Breast epithelium (tissue), 4 donors: Measurements from ENCODE around the gene CEP20. TPM values are rescaled to one million over a fixed set of nuclear protein-coding genes. Genes with fewer than 3 reads are reported as not detected.

ENCODE experiments used
- DNase-seq, 2 donors: peaks; one replicate each; pipeline ENCODE4 v3.0.0-alpha.2; 2019; ENCODE audit warnings: low spot score in 2 of 2
- H3K27ac ChIP-seq, 2 donors: fragments of 200-600 bp; sonication (generic) in 1 of 2; one replicate each; pipeline ENCODE4 v1.5.1; 2016 to 2019; ENCODE audit warnings: mild to moderate bottlenecking in 1 of 2
- H3K27me3 ChIP-seq, 2 donors: fragments of 200-600 bp; sonication (generic) in 1 of 2; one replicate each; pipeline versions ENCODE4 v1.5.1 to v1.6.0; 2017 to 2019; ENCODE audit warnings: control low read depth in 1 of 2, mild to moderate bottlenecking in 1 of 2
- H3K36me3 ChIP-seq: fragments of 200-600 bp; one replicate; pipeline ENCODE4 v1.5.1; 2019
- H3K4me1 ChIP-seq, 2 donors: fragments of 200-600 bp; sonication (generic); one replicate each; pipeline ENCODE4 v1.5.1; 2016 to 2019; ENCODE audit warnings: control low read depth in 1 of 2
- H3K4me3 ChIP-seq, 3 donors: fragments of 200-600 bp; sonication (generic); 1 replicate in 2 of 3; 2 replicates in 1 of 3; pipeline ENCODE4 v1.5.1; 2016 to 2019; ENCODE audit warnings: mild to moderate bottlenecking in 3 of 3, moderate library complexity in 2 of 3
- H3K9me3 ChIP-seq, 2 donors: fragments of 200-600 bp; sonication (generic) in 1 of 2; one replicate each; pipeline ENCODE4 v1.5.1; 2016 to 2019; ENCODE audit warnings: control low read depth in 1 of 2
- CTCF ChIP-seq, 3 donors: fragments of 450-650 bp; IDR thresholded peaks; one replicate each; pipeline ENCODE4 v1.5.1; 2016 to 2017; ENCODE audit warnings: antibody characterized with exemption in 3 of 3, mild to moderate bottlenecking in 3 of 3, moderate library complexity in 3 of 3
- POLR2A ChIP-seq: fragments of 450-650 bp; IDR thresholded peaks from one replicate; pipeline ENCODE4 v1.6.1; 2016; ENCODE audit warnings: antibody characterized with exemption, mild to moderate bottlenecking, moderate library complexity
- POLR2AphosphoS5 ChIP-seq, 3 donors: sonication (generic); formaldehyde crosslinking; IDR thresholded peaks; one replicate each; pipeline ENCODE4 v1.6.1; 2017; ENCODE audit warnings: antibody characterized with exemption in 3 of 3
- intact Hi-C: fragments of 100-400 bp; cut with DNase I; formaldehyde crosslinking; loops from one replicate; pipeline ENCODE4 v1.15.1; 2023; ENCODE audit warnings: low total_unique reads
- total RNA-seq, 3 donors: library from RNA; depleted of rRNA; stranded (reverse); fragments of >200 nt; gene quantifications; one replicate each; pipeline ENCODE4 v1.1.0, GENCODE V29; 2016

Gene CEP20
- total RNA-seq, 3 donors from 2014 or later, result 31.8 to 43.9 (median 40.8) TPM

DNA sequence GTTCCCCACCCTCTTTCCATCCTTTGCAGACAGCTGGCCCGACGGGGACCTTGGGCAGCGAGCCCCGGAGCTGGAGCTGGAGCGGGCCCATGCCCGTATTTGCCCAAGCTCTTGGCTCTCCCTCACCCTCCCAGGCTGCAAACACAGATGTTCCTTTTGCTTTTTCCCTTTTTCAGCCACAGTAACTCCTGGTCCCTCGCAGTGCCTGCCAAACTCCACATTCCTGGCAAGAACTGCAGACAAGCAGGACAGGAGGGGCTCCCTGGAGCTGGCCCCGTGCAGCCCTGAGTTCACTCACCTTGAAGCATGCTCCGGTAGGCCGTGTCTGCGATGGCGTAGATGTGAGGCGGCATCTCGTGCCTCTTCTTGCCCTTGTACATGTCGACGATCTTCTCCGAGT is 65.4 kb downstream of the CEP20 start:
- no peaks in the 10 kb centered on the region for H3K9me3 ChIP-seq
- H3K4me1 ChIP-seq, result no peaks in the 10 kb centered on the region
- H3K27me3 ChIP-seq, result no peaks in the 10 kb centered on the region
- DNase-seq, result peak; percentile 58 to 90
- H3K4me3 ChIP-seq, result peak overlapping the region in 1 of 3 donors; percentile 27
- H3K27ac ChIP-seq, result peak overlapping the region; percentile 69 to 80
- intact Hi-C loops, result no loop called here
- TF ChIP-seq POLR2A (no peak), CTCF (IDR thresholded peaks at IDR 0.05) (no peak), POLR2AphosphoS5 (IDR thresholded peaks at IDR 0.05) (peak in 2 of 3 donors; percentile 9 to 13)
- H3K36me3 ChIP-seq, result no peaks in the 10 kb centered on the region

DNA sequence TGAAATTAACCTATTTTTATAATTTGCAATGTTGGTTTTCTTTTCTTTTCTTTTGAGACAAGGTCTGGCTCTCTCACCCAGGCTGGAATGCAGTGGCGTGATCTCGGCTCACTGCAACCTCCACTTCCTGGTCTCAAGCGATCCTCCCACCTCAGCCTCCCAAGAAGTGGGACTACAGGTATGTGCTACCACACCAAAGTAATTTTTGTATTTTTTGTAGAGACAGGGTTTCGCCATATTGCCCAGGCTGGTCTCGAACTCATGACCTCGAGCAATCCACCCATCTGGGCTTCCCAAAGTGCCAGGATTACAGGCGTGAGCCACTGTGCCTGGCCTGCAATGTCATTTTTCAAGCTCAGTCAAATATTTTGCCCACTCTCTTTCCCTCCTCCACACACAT is 67.6 kb downstream of the CEP20 start:
- no peaks in the 10 kb centered on the region for H3K4me1 ChIP-seq

GRCh38 chr16:15819046-15819445 is 69.4 kb downstream of the CEP20 start:
- H3K9me3 ChIP-seq, result peaks cover 0 to 14% of the 10 kb centered on the region in 2 donors
- no peak overlapping the region for H3K27ac ChIP-seq
- H3K4me1 ChIP-seq, result no peaks in the 10 kb centered on the region
- no peak for TF ChIP-seq POLR2AphosphoS5 (IDR thresholded peaks at IDR 0.05)
- no peak for TF ChIP-seq CTCF (IDR thresholded peaks at IDR 0.05)
- no peak for TF ChIP-seq POLR2A
- no peaks in the 10 kb centered on the region for H3K27me3 ChIP-seq
- DNase-seq, result no peak
- H3K36me3 ChIP-seq, result no peaks in the 10 kb centered on the region
- intact Hi-C loops, result no loop called here
- no peak overlapping the region for H3K4me3 ChIP-seq

More for the DNA sequence above, 67.6 kb downstream of the CEP20 start:
- H3K36me3 ChIP-seq, result no peaks in the 10 kb centered on the region
- no peak overlapping the region for H3K27ac ChIP-seq
- peaks cover 0 to 9% of the 10 kb centered on the region in 2 donors for H3K9me3 ChIP-seq
- TF ChIP-seq CTCF (IDR thresholded peaks at IDR 0.05) (no peak), POLR2AphosphoS5 (IDR thresholded peaks at IDR 0.05) (no peak), POLR2A (no peak)
- H3K27me3 ChIP-seq, result no peaks in the 10 kb centered on the region
- no peak for DNase-seq
- intact Hi-C loops, result no loop called here
- H3K4me3 ChIP-seq, result no peak overlapping the region

- Histone ChIP-seq H3K9me3 (peaks cover 0 to 14% of the 10 kb centered on the region in 2 donors), H3K4me1 (no peaks in the 10 kb centered on the region), H3K27me3 (no peaks in the 10 kb centered on the region), H3K4me3 (no peak overlapping the region), H3K27ac (no peak overlapping the region), H3K36me3 (no peaks in the 10 kb centered on the region)
- intact Hi-C loops, result no loop called here
- no peak for TF ChIP-seq POLR2AphosphoS5 (IDR thresholded peaks at IDR 0.05)
- no peak for TF ChIP-seq CTCF (IDR thresholded peaks at IDR 0.05)
- TF ChIP-seq POLR2A, result no peak
- DNase-seq, result no peak
Observed at GRCh38 chr16:15817446-15817845, 71.0 kb downstream of the CEP20 start.

DNA sequence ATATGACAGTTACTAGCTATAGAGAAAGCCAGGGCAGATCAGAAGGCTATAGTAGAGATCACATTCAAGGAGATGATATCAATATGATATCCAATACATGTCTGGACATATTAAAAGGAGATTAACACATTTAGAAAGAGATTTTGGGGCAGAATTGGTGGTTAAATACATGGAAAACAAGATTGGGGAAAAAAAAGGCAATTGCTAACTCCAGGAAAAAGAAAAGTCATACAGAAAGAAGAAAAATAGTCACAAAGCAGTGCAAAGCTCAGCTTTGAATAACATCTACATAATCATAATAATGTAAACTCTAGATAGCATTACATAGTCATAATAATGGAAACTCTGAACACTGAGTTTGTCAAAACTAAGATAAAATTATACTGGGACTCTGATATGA is 72.2 kb downstream of the CEP20 start:
- intact Hi-C loops, result no loop called here
- no peak for TF ChIP-seq POLR2AphosphoS5 (IDR thresholded peaks at IDR 0.05)
- no peak for TF ChIP-seq CTCF (IDR thresholded peaks at IDR 0.05)
- TF ChIP-seq POLR2A, result no peak
- Histone ChIP-seq H3K4me1 (peaks cover 0 to 4% of the 10 kb centered on the region in 2 donors), H3K27ac (no peak overlapping the region), H3K27me3 (no peaks in the 10 kb centered on the region), H3K9me3 (peaks cover 0 to 14% of the 10 kb centered on the region in 2 donors), H3K36me3 (no peaks in the 10 kb centered on the region), H3K4me3 (no peak overlapping the region)
- DNase-seq, result no peak

Other genes starting within 250 kb of the CEP20 start
- 10 to 100 TPM; 42.9 to 49.3 (median 47.5) TPM for gene MARF1, start 245.4 kb downstream of the CEP20 start, total RNA-seq
- gene NDE1, start 238.4 kb downstream of the CEP20 start, total RNA-seq, result 10 to 100 TPM; 19.0 to 34.7 (median 34.1) TPM
- gene MYH11, start 31.6 kb downstream of the CEP20 start, total RNA-seq, result 100 to 1,000 TPM in 1 of 3 donors, 10 to 100 TPM in 2; 11.7 to 144 (median 96.6) TPM
- gene ABCC1, start 61.0 kb upstream of the CEP20 start, total RNA-seq, result 10 to 100 TPM; 14.6 to 26.9 (median 21.3) TPM